T1000 (cell line): ENCODE results near the gene SACM1L.
"Not testable (repeated sequence)": the region's sequence is repeated elsewhere in the genome, so short reads cannot be mapped to it uniquely, and the experiment has no call there.

ENCODE experiments used
- DNase-seq: peaks from one replicate; lab custom pipeline; 2025; ENCODE audit warnings: mixed read lengths; lab: John Stamatoyannopoulos, UW

The SACM1L gene

GRCh38 chr3:45666757-45667431 lies 22.3 kb upstream of the SACM1L start:
- DNase-seq, result peak; percentile 10

DNA sequence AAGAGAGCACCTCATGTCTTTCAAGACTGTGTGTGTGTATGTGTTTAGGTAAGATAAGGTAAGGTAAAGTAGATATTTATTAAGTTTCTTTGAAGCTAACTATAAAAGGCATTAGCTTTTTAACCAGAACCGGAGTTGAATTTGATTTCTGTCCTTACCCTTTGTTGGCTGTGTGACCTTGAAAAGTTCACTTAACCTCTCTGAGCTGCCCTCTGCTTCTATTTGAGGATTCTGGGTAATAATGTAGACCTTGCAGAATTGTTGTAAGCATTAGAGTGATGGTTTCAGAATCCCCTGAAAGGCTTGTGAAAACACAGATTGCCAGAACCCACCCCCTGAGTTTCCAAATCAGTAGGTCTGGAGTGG lies 21.6 kb upstream of the SACM1L start:
- DNase-seq, result no peak

DNA sequence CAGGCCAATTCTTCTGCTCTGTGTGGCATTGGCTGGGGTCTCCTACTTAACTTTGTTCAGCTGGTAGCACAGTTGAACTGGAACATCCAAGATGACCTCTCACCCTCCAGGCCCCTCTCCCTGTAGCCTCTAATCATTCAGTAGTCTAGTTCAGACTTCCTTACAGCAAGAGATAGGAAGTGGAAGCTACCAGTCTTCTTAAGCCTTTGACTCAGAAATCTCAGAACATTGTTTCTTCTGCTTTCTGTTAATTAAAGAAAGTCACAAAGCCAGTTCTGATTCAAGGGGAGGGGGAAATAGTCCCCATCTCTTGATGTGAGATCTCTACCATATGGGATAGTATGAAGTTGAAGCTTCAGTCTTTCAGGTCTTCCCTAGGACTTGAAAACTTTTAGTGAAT lies 18.8 kb upstream of the SACM1L start:
- no peak for DNase-seq

DNA sequence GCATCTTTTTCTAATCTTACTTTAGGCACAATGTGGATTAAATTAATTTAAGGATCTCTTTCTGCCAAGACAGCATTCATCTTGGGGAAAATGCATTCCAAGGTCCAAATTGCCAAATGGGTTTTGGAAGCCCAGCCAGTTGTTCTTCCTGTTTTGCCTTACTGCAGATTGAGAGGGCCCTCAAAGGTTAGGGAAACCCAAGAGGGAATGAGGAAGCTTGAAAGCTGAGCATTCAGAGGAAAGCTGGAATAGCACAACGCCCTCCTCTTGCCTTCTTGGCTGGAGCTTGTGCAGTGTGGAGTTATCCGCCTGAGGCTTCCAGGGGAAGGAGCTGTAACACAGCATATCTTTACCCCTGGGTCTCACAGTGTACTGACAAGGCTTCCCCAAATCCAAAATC lies 18.2 kb upstream of the SACM1L start:
- no peak for DNase-seq

DNA sequence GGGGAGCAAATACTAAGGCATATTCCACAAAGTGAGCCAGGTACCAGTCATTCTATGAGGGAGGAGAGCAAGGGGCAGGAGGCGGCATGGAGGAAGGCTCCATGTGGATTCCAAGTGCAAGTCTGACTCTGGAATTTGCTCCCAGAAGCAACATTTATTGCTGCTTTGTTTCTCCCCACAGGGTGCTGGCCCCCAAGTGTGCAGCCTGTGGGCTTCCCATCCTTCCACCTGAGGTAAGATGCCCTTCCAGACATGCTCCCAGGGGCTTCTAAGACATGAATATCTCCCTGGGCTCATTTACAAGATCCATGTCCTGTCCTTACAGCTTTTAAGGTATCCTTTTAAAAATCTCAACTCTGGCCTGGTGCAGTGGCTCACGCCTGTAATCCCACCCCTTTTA lies 15.9 kb upstream of the SACM1L start:
- DNase-seq, result no peak

GRCh38 chr3:45676325-45677032 lies 12.7 kb upstream of the SACM1L start:
- no peak for DNase-seq

DNA sequence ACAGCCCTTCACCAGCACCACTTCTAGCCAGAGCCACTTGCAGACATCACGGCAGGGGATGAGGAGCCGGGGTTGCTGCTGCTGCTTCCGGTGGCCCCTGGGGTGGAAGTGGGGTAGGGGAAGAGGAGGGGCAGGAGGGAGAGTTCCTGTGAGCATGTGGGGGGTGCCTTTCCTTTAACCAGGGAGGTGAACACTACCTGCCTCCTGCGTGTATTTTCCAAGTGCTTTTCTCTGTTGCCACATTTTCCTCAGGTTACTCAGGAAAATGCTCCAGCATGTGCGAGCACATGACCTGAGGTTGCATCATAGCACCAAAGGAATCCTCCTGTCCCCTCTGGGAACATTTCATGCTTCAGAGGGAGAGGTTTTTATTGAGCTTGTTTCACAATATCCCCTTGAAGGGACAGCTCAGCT lies 12.2 kb upstream of the SACM1L start:
- DNase-seq, result peak; percentile 19

GRCh38 chr3:45677841-45678240 lies 11.4 kb upstream of the SACM1L start:
- no peak for DNase-seq

- DNase-seq, result no peak
Measured at GRCh38 chr3:45679805-45680204, 9.4 kb upstream of the SACM1L start.

- no peak for DNase-seq
Measured at GRCh38 chr3:45681221-45681620, 8.0 kb upstream of the SACM1L start.

GRCh38 chr3:45681846-45682245 lies 7.3 kb upstream of the SACM1L start:
- no peak for DNase-seq

- DNase-seq, result no peak
Measured at GRCh38 chr3:45682311-45682710, 6.9 kb upstream of the SACM1L start.

- no peak for DNase-seq
Measured at GRCh38 chr3:45682786-45683185, 6.4 kb upstream of the SACM1L start.

DNA sequence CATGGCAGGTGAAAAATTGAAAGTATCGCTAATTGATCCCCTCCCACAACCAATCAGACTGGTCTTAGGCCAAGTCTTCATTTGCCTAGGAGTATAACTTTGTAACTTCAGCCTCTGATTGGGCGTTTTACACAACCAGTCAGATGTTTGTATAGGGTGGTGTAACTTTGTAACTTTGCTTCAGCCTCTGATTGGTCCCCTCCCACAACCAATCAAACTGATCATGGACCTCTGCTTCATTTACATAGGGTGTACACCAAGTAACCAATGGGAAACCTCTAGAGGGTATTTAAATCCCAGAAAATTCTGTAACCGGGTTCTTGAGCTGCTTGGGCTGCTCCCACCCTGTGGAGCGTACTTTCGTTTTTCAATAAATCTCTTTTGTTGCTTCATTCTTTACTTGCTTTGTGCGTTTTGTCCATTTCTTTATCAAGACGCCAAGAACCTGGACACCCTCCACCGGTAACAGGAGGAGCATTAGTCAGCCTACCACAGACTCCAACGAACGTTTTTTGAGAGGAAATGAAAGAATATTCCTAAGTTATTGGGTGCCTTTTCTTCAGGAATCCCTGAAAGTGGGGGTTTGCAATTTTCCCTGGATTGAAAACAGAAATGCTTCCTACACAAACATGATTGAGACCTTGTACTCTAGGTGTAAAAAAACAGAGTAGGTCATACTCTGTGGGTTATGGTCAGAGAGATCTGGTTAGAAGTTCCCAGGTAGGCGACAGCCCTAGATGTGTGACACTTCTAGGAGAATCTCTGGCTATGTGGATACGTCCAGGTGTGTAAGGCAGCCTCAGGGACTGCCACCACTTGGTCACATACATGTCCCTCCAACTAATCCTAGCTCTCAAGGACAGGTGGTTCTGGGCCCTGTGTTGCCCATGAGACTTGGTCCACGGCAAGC lies 5.5 kb upstream of the SACM1L start:
- no peak for DNase-seq

DNA sequence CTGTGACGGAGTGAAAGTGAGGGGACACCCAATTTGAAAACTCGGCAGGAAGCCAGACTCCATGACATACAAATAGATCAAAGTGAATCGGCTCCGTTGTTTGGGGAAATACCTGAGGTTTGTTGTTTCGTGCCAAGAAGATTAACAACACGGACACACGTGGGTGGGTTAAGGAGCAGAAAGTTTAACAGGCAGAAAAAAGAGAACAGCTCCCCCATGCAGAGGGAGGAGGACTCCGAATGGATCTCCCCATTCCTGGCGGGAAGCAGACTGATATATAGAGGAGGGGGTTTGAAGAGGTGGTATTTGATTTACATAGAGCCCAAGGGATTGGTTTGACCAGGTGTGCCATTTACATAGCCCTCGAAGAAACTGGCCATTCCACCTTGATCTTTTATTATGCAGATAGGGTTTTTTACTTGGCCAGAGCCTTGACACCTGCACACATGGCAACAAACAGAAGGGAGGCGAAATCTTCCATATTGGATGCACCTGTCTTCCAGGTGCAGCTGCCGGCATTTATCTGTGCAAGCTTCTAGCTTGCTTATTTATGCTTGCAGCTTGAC lies 4.8 kb upstream of the SACM1L start:
- DNase-seq, result no peak

- not testable (repeated sequence) for DNase-seq
Measured at GRCh38 chr3:45685722-45686121, 3.5 kb upstream of the SACM1L start.

DNA sequence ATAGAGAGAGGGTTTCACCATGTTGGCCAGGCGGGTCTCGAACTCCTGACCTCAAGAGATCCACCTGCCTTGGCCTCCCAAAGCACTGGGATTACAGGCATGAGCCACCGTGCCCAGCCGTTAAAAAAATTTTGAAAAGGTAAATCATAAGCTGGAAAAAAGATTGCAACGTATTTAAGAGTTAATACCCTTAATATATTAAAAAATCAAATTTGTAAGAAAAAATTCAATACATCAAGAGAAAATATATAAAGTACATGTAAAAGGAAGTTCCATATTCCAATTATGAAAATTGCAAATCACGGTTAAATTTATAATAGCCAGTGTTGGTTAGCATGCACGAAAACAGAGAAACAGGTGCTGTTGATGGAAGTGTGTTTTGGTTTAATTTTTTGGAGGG lies 2.3 kb upstream of the SACM1L start:
- no peak for DNase-seq

- no peak for DNase-seq
Measured at GRCh38 chr3:45687828-45688193, 1.4 kb upstream of the SACM1L start.

DNA sequence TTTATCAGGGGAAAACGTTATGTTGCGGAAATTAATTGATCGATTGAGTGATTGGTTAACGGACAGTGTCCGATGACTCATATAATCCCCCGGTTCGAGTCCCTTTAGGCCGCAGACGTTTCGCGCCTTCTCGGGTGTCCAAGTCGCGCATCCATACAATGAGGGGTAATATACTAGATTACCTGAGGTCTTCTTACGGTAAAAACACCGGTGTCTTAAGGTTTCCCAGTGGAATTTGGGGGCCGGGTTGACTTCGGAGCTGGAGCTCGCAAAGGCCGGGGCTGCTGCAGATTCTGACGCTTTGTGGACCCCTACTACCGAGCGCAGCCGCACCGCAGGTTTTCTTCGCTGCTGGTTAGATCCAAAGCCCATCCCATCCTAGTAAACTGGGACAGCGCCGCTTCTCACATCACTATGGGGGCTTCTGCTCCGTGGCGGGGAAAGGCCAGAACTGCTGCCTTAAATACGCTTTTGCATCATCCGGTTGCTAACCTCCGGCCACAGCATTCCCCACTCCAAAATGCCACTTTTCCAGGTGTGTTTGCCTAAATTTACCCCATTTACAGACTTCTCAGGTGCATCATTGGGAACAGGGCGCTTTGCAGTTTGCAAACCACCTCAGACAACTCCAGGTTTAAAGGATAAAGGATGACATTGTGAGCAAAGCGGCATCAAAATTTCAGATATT lies 858 bp upstream of the SACM1L start:
- DNase-seq, result peak; percentile 39

- no peak for DNase-seq
Measured at GRCh38 chr3:45689787-45690145, 570 bp downstream of the SACM1L start.

GRCh38 chr3:45690336-45691035 lies 1.3 kb downstream of the SACM1L start:
- DNase-seq, result no peak
